ENCODE measurements around the gene MAST4.

MAST4 gene

GRCh38 chr5:66769839-66770617 is 173.8 kb downstream of the MAST4 start (continued):
- TF ChIP-seq ZFP37 (tag by site-specific recombination; IDR thresholded peaks at IDR 0.05) (no peak), GLIS1 (tag by site-specific recombination; IDR thresholded peaks at IDR 0.05) (peak; percentile 58), PATZ1 (tag by site-specific recombination; IDR thresholded peaks at IDR 0.05) (no peak), ZFP3 (tag by site-specific recombination; IDR thresholded peaks at IDR 0.05; ENCODE audit: low read depth) (no peak), ZNF776 (tag by site-specific recombination; IDR thresholded peaks at IDR 0.05; ENCODE audit: borderline replicate concordance) (no peak), ZNF292 (tag by site-specific recombination; IDR thresholded peaks at IDR 0.05; ENCODE audit: borderline replicate concordance, low read depth) (no peak), ZNF701 (tag by site-specific recombination; IDR thresholded peaks at IDR 0.05) (no peak), ZNF155 (tag by site-specific recombination; IDR thresholded peaks at IDR 0.05) (no peak), KLF8 (tag by site-specific recombination; IDR thresholded peaks at IDR 0.05) (no peak)
- TF ChIP-seq, protein P1, sequence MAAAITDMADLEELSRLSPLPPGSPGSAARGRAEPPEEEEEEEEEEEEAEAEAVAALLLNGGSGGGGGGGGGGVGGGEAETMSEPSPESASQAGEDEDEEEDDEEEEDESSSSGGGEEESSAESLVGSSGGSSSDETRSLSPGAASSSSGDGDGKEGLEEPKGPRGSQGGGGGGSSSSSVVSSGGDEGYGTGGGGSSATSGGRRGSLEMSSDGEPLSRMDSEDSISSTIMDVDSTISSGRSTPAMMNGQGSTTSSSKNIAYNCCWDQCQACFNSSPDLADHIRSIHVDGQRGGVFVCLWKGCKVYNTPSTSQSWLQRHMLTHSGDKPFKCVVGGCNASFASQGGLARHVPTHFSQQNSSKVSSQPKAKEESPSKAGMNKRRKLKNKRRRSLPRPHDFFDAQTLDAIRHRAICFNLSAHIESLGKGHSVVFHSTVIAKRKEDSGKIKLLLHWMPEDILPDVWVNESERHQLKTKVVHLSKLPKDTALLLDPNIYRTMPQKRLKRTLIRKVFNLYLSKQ (tag by site-specific recombination; IDR thresholded peaks at IDR 0.05; ENCODE audit: borderline replicate concordance) = no peak

DNA sequence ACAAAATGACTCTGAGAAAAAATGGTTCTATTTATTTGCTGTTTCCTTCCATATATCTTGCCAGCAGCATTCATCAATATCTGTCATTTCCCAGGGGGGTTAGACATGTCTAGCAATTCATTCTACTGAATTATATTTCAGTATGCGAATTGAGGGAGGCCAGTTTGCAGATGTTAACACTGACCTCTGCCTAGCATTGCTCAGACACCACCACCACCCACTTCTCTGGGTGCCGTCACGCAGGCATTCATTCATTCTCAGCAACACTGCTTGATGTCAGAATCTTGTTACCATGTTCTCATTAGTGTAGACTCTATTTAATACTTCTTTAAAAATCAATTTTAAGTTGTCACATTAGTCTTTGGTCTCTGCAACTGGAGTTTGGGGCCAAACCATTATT is 181.7 kb downstream of the MAST4 start:
- Histone ChIP-seq H3K9me3 (ENCODE audit: control insufficient read depth, insufficient read depth, low read depth, low read length) (no peaks in the 10 kb centered on the region), H3K27ac (ENCODE audit: extremely low read depth, low read depth, low read length) (no peak overlapping the region), H3K36me3 (ENCODE audit: control insufficient read depth in 2 of 2, insufficient read depth in 1 of 2, low read length in 2 of 2) (no peaks in the 10 kb centered on the region), H3K4me1 (ENCODE audit: control insufficient read depth, insufficient read depth, low read length) (no peaks in the 10 kb centered on the region), H3K4me3 (ENCODE audit: low read depth, low read length) (no peak overlapping the region)
- POLR2A ChIA-PET = no interaction called here
- CTCF ChIA-PET = no interaction called here
- TF ChIP-seq YY1 (tag by site-specific recombination; IDR thresholded peaks at IDR 0.05) = no peak
- TF ChIP-seq ZNF211 (tag by site-specific recombination; IDR thresholded peaks at IDR 0.05; ENCODE audit: low read depth) = no peak
- TF ChIP-seq, protein P2, sequence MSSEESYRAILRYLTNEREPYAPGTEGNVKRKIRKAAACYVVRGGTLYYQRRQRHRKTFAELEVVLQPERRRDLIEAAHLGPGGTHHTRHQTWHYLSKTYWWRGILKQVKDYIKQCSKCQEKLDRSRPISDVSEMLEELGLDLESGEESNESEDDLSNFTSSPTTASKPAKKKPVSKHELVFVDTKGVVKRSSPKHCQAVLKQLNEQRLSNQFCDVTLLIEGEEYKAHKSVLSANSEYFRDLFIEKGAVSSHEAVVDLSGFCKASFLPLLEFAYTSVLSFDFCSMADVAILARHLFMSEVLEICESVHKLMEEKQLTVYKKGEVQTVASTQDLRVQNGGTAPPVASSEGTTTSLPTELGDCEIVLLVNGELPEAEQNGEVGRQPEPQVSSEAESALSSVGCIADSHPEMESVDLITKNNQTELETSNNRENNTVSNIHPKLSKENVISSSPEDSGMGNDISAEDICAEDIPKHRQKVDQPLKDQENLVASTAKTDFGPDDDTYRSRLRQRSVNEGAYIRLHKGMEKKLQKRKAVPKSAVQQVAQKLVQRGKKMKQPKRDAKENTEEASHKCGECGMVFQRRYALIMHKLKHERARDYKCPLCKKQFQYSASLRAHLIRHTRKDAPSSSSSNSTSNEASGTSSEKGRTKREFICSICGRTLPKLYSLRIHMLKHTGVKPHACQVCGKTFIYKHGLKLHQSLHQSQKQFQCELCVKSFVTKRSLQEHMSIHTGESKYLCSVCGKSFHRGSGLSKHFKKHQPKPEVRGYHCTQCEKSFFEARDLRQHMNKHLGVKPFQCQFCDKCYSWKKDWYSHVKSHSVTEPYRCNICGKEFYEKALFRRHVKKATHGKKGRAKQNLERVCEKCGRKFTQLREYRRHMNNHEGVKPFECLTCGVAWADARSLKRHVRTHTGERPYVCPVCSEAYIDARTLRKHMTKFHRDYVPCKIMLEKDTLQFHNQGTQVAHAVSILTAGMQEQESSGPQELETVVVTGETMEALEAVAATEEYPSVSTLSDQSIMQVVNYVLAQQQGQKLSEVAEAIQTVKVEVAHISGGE (tag by site-specific recombination; conservative IDR thresholded peaks at IDR 0.05; ENCODE audit: low read depth) = no peak
- TF ChIP-seq ZNF747 (tag by site-specific recombination; IDR thresholded peaks at IDR 0.05) = no peak
- TF ChIP-seq, protein P3, sequence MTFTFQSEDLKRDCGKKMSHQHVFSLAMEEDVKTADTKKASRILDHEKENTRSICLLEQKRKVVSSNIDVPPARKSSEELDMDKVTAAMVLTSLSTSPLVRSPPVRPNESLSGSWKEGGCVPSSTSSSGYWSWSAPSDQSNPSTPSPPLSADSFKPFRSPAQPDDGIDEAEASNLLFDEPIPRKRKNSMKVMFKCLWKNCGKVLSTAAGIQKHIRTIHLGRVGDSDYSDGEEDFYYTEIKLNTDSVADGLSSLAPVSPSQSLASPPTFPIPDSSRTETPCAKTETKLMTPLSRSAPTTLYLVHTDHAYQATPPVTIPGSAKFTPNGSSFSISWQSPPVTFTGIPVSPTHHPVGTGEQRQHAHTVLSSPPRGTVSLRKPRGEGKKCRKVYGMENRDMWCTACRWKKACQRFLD (tag by site-specific recombination; IDR thresholded peaks at IDR 0.05) = no peak
- no peak for TF ChIP-seq HOXD13 (CRISPR knock-in tag; IDR thresholded peaks at IDR 0.05; ENCODE audit: borderline replicate concordance)
- no peak for TF ChIP-seq ZNF404 (tag by site-specific recombination; IDR thresholded peaks at IDR 0.05)
- TF ChIP-seq ZNF514 (tag by site-specific recombination; IDR thresholded peaks at IDR 0.05) = no peak
- TF ChIP-seq ZNF391 (tag by site-specific recombination; IDR thresholded peaks at IDR 0.05; ENCODE audit: borderline replicate concordance, low read depth) = no peak
- TF ChIP-seq ZNF621 (tag by site-specific recombination; IDR thresholded peaks at IDR 0.05) = no peak
- no peak for TF ChIP-seq PRDM10 (tag by site-specific recombination; IDR thresholded peaks at IDR 0.05)
- no peak for TF ChIP-seq OSR2 (tag by site-specific recombination; IDR thresholded peaks at IDR 0.05)
- TF ChIP-seq, protein P4, sequence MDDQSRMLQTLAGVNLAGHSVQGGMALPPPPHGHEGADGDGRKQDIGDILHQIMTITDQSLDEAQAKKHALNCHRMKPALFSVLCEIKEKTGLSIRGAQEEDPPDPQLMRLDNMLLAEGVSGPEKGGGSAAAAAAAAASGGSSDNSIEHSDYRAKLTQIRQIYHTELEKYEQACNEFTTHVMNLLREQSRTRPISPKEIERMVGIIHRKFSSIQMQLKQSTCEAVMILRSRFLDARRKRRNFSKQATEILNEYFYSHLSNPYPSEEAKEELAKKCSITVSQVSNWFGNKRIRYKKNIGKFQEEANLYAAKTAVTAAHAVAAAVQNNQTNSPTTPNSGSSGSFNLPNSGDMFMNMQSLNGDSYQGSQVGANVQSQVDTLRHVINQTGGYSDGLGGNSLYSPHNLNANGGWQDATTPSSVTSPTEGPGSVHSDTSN (CRISPR knock-in tag; IDR thresholded peaks at IDR 0.05) = no peak
- no peak for TF ChIP-seq ZNF133 (tag by site-specific recombination; IDR thresholded peaks at IDR 0.05)
